HG03139 (cell line): ENCODE results near the gene SLC18A2.

Experiments
- ATAC-seq: cut with Tn5 transposase; IDR thresholded peaks from one replicate; pipeline ENCODE4 v1.9.1; 2021; ENCODE audit not compliant: unreplicated experiment

The SLC18A2 gene

GRCh38 chr10:117237401-117237991, 3.4 kb upstream of the SLC18A2 start:
- no peak for ATAC-seq

GRCh38 chr10:117239051-117239450, 1.9 kb upstream of the SLC18A2 start:
- ATAC-seq = no peak

- ATAC-seq = no peak
Measured at GRCh38 chr10:117239721-117240620, 943 bp upstream of the SLC18A2 start.

- ATAC-seq = no peak
Measured at GRCh38 chr10:117241541-117242462, 888 bp downstream of the SLC18A2 start.

GRCh38 chr10:117242463-117242832, 1.5 kb downstream of the SLC18A2 start:
- no peak for ATAC-seq

GRCh38 chr10:117246997-117247671, 6.2 kb downstream of the SLC18A2 start:
- no peak for ATAC-seq

- ATAC-seq = no peak
Measured at GRCh38 chr10:117248750-117249465, 8.0 kb downstream of the SLC18A2 start.

GRCh38 chr10:117249493-117250093, 8.7 kb downstream of the SLC18A2 start:
- no peak for ATAC-seq

- ATAC-seq = no peak
Measured at GRCh38 chr10:117250411-117250810, 9.5 kb downstream of the SLC18A2 start.

GRCh38 chr10:117253908-117254307, 13.0 kb downstream of the SLC18A2 start:
- no peak for ATAC-seq

GRCh38 chr10:117254338-117254737, 13.4 kb downstream of the SLC18A2 start:
- no peak for ATAC-seq

GRCh38 chr10:117254774-117255735, 14.1 kb downstream of the SLC18A2 start:
- no peak for ATAC-seq

- no peak for ATAC-seq
Measured at GRCh38 chr10:117255835-117256460, 15.0 kb downstream of the SLC18A2 start.

- ATAC-seq = no peak
Measured at GRCh38 chr10:117256910-117257309, 16.0 kb downstream of the SLC18A2 start.

- no peak for ATAC-seq
Measured at GRCh38 chr10:117257721-117258120, 16.8 kb downstream of the SLC18A2 start.

GRCh38 chr10:117259279-117259678, 18.4 kb downstream of the SLC18A2 start:
- ATAC-seq = no peak

- ATAC-seq = no peak
Measured at GRCh38 chr10:117260084-117260483, 19.2 kb downstream of the SLC18A2 start.

GRCh38 chr10:117261501-117261900, 20.6 kb downstream of the SLC18A2 start:
- ATAC-seq = no peak
